IMR-90 (cell line): ENCODE measurements around the gene CLIC5. TPM values are rescaled to one million over a fixed set of nuclear protein-coding genes. Genes with fewer than 3 reads are reported as not detected.

ENCODE experiments used
- ATAC-seq: fragments of 200-7000 bp; cut with Tn5 transposase; 2 replicates; pipeline ENCODE4 v1.9.1; 2020; ENCODE audit warnings: low read depth, mild to moderate bottlenecking, moderate library complexity
- BruUV-seq: library from RNA; stranded (reverse); fragments of 400-500 nt; replicated peaks from 2 replicates; lab custom pipeline; 2021; lab: Mats Ljungman, UMichigan
- CTCF ChIA-PET: fragments of 300-600 bp; formaldehyde crosslinking; extraction: SDS; loops from one replicate; lab custom pipeline; 2021; ENCODE audit warnings: antibody characterized with exemption; lab: Yijun Ruan, JAX
- POLR2A ChIA-PET: fragments of 300-600 bp; sonication (Branson Sonifier 250); formaldehyde crosslinking; loops from one replicate; lab custom pipeline; 2022; ENCODE audit warnings: antibody characterized with exemption; ENCODE audit not compliant: unreplicated experiment; lab: Charles Lee
- DNase-seq: peaks from one replicate; pipeline ENCODE4 v3.0.0; 2013
- H2AFZ ChIP-seq: replicated peaks from 2 replicates; pipeline ENCODE3; 2013; ENCODE audit warnings: low read length, mild to moderate bottlenecking; ENCODE audit not compliant: poor library complexity
- H2AK5ac ChIP-seq: 2 replicates; pipeline ENCODE4 v1.6.1; 2013; ENCODE audit warnings: low read depth, low read length, inconsistent platforms
- H2AK9ac ChIP-seq: replicated peaks from 2 replicates; pipeline ENCODE3; 2013; ENCODE audit warnings: mild to moderate bottlenecking, low read depth, low read length, moderate library complexity; ENCODE audit not compliant: poor library complexity
- H2BK120ac ChIP-seq: 2 replicates; pipeline ENCODE4 v1.6.1; 2013; ENCODE audit warnings: low read depth, low read length, inconsistent platforms
- H2BK15ac ChIP-seq: 3 replicates; pipeline ENCODE4 v1.6.1; 2013; ENCODE audit warnings: low read depth, low read length, inconsistent platforms
- H2BK20ac ChIP-seq: 2 replicates; pipeline ENCODE4 v1.6.1; 2013; ENCODE audit warnings: low read depth, mild to moderate bottlenecking, inconsistent platforms, low read length, moderate library complexity
- H2BK5ac ChIP-seq: 2 replicates; pipeline ENCODE4 v1.6.1; 2013; ENCODE audit warnings: mild to moderate bottlenecking, low read depth, low read length, inconsistent platforms; ENCODE audit not compliant: poor library complexity, severe bottlenecking
- H3K14ac ChIP-seq: replicated peaks from 2 replicates; pipeline ENCODE4 v1.6.1; 2013; ENCODE audit warnings: low read depth, low read length, inconsistent platforms
- H3K18ac ChIP-seq: 2 replicates; pipeline ENCODE4 v1.6.1; 2013; ENCODE audit warnings: low read depth, low read length, control low read depth
- H3K23ac ChIP-seq: 2 replicates; pipeline ENCODE4 v1.6.1; 2013; ENCODE audit warnings: low read depth, low read length, inconsistent platforms
- H3K27ac ChIP-seq: 2 replicates; pipeline ENCODE4 v1.5.1; 2013; ENCODE audit warnings: mild to moderate bottlenecking, control low read depth, low read length; ENCODE audit not compliant: insufficient read depth
- H3K27me3 ChIP-seq: 2 replicates; pipeline ENCODE4 v1.6.1; 2013; ENCODE audit warnings: low read length; ENCODE audit not compliant: control insufficient read depth, insufficient read depth
- H3K36me3 ChIP-seq: 2 replicates; pipeline ENCODE4 v1.6.1; 2013; ENCODE audit warnings: low read length, mixed read lengths; ENCODE audit not compliant: control insufficient read depth, insufficient read depth
- H3K4ac ChIP-seq: 2 replicates; pipeline ENCODE4 v1.6.1; 2013; ENCODE audit warnings: low read depth, low read length, inconsistent platforms
- H3K4me1 ChIP-seq: 2 replicates; pipeline ENCODE4 v1.6.1; 2013; ENCODE audit warnings: low read length, mixed read lengths; ENCODE audit not compliant: control insufficient read depth, insufficient read depth
- H3K4me2 ChIP-seq: 2 replicates; pipeline ENCODE4 v1.6.1; 2013; ENCODE audit warnings: low read depth, mild to moderate bottlenecking, control low read depth, low read length, moderate library complexity
- H3K4me3 ChIP-seq: 2 replicates; pipeline ENCODE4 v1.5.1; 2013; ENCODE audit warnings: low read depth, mild to moderate bottlenecking, control low read depth, low read length, moderate library complexity; ENCODE audit not compliant: insufficient read depth
- H3K56ac ChIP-seq: 2 replicates; pipeline ENCODE4 v1.6.1; 2013; ENCODE audit warnings: low read length, inconsistent platforms; ENCODE audit not compliant: insufficient read depth; ENCODE audit errors: extremely low read depth
- H3K79me1 ChIP-seq, 2 experiments: 2 replicates each; pipeline ENCODE4 v1.6.1; 2013; ENCODE audit warnings: low read length in 2 of 2, inconsistent platforms in 1 of 2, low read depth in 1 of 2
- H3K9ac ChIP-seq: 2 replicates; pipeline ENCODE4 v1.6.1; 2013; ENCODE audit warnings: low read depth, low read length, control low read depth
- H3K9me1 ChIP-seq: 2 replicates; pipeline ENCODE4 v1.6.1; 2013; ENCODE audit warnings: low read length, inconsistent platforms; ENCODE audit not compliant: insufficient read depth
- H3K9me3 ChIP-seq: 2 replicates; pipeline ENCODE4 v1.6.1; 2013; ENCODE audit warnings: low read length; ENCODE audit not compliant: control insufficient read depth, insufficient read depth
- H4K20me1 ChIP-seq: 2 replicates; pipeline ENCODE4 v1.6.1; 2013; ENCODE audit warnings: low read length, inconsistent platforms; ENCODE audit not compliant: insufficient read depth
- H4K5ac ChIP-seq: 2 replicates; pipeline ENCODE4 v1.6.1; 2013; ENCODE audit warnings: mild to moderate bottlenecking, low read depth, low read length, control low read depth
- H4K8ac ChIP-seq, 2 experiments: 2 replicates each; pipeline ENCODE4 v1.6.1; 2013; ENCODE audit warnings: low read depth in 2 of 2, low read length in 2 of 2, control low read depth in 1 of 2, inconsistent platforms in 1 of 2
- H4K91ac ChIP-seq: 2 replicates; pipeline ENCODE4 v1.6.1; 2013; ENCODE audit warnings: low read depth, low read length, inconsistent platforms; ENCODE audit not compliant: insufficient read depth
- BHLHE40 ChIP-seq: fragments of 150-350 bp; IDR thresholded peaks from 2 replicates; pipeline ENCODE4 v1.6.1; 2016; ENCODE audit warnings: mild to moderate bottlenecking, low read depth, low read length
- CEBPB ChIP-seq: IDR thresholded peaks from 2 replicates; pipeline ENCODE4 v1.6.1; 2012; ENCODE audit warnings: low read depth, low read length, improper control_type of control experiment
- CHD1 ChIP-seq: IDR thresholded peaks from 2 replicates; pipeline ENCODE4 v1.6.1; 2012; ENCODE audit warnings: low read depth, low read length, improper control_type of control experiment
- MAFK ChIP-seq: IDR thresholded peaks from 2 replicates; pipeline ENCODE4 v1.6.1; 2012; ENCODE audit warnings: low read depth, low read length, improper control_type of control experiment
- POLR2A ChIP-seq: IDR thresholded peaks from 2 replicates; pipeline ENCODE4 v1.6.1; 2012; ENCODE audit warnings: mild to moderate bottlenecking, low read depth, low read length
- RAD21 ChIP-seq: IDR thresholded peaks from 2 replicates; pipeline ENCODE4 v1.6.1; 2012; ENCODE audit warnings: low read length, improper control_type of control experiment
- SMC3 ChIP-seq: fragments of 150-350 bp; IDR thresholded peaks from 2 replicates; pipeline ENCODE4 v1.6.1; 2016; ENCODE audit warnings: low read depth, mild to moderate bottlenecking, antibody characterized with exemption, low read length, moderate library complexity
- WGBS, 2 experiments: methylation state at CpG; one replicate each; pipeline versions ENCODE4 v1.1.5 to v1.1.7; 2013; ENCODE audit warnings: missing lambda C conversion rate in 2 of 2; ENCODE audit not compliant: insufficient read length in 1 of 2; ENCODE audit errors: extremely low coverage in 2 of 2; 5-methylcytosine and 5-hydroxymethylcytosine counted together
- dilution Hi-C: fragments of 300-500 bp; cut with HindIII; formaldehyde crosslinking; loops from one replicate; pipeline ENCODE4 v1.14.3; 2018; ENCODE audit warnings: low sequenced_read_pairs; ENCODE audit not compliant: unreplicated experiment
- in situ Hi-C: fragments of 300-500 bp; cut with MboI; formaldehyde crosslinking; loops from 3 replicates; pipeline ENCODE4 v1.14.3; 2019; ENCODE audit warnings: low sequenced_read_pairs, inconsistent platforms, mixed read lengths
- intact Hi-C: fragments of 100-400 bp; cut with micrococcal nuclease; formaldehyde crosslinking; loops from 2 replicates; pipeline ENCODE4 v1.10.0; 2022
- polyA plus RNA-seq, 3 experiments: library from polyadenylated mRNA; depleted of rRNA; stranded (reverse); fragments of >200 nt; gene quantifications; 2 replicates each; pipeline ENCODE4 v1.2.3, GENCODE V29; 2012; ENCODE audit warnings: low replicate concordance in 1 of 3
- total RNA-seq: library from RNA; depleted of rRNA; stranded (reverse); fragments of >200 nt; gene quantifications from 2 replicates; pipeline ENCODE4 v1.2.3, GENCODE V29; 2012
- TF ChIP-seq, protein P1 (sequence below): fragments of 150-350 bp; IDR thresholded peaks from 2 replicates; pipeline ENCODE4 v1.6.1; 2016; ENCODE audit warnings: low read depth, mild to moderate bottlenecking, low read length, moderate library complexity, borderline replicate concordance

The CLIC5 gene
- total and polyA plus RNA-seq, 2 of the 4 experiments (the other 2 are of a cell fraction), result not detected

GRCh38 chr6:46022106-46022948, 6.7 kb upstream of the CLIC5 start:
- ChIA-PET CTCF (no interaction called here), POLR2A (no interaction called here)
- intact Hi-C loops (no loop called here), dilution Hi-C loops (no loop called here), in situ Hi-C loops (no loop called here)
- Histone ChIP-seq H4K91ac (no peak overlapping the region), H3K9ac (no peak overlapping the region), H4K20me1 (no peaks in the 10 kb centered on the region), H2BK120ac (no peak overlapping the region), H3K4me1 (no peaks in the 10 kb centered on the region), H2AFZ (no peak overlapping the region), H3K4me2 (no peak overlapping the region), H3K4ac (no peak overlapping the region), H4K8ac (no peak overlapping the region), H2BK15ac (no peak overlapping the region), H3K23ac (no peak overlapping the region), H3K4me3 (no peak overlapping the region), H3K79me1 (no peaks in the 10 kb centered on the region), H2AK9ac (no peak overlapping the region), H2AK5ac (no peak overlapping the region), H3K9me1 (no peaks in the 10 kb centered on the region), H3K27me3 (no peaks in the 10 kb centered on the region; the same call in 1 of the 2 replicates), H4K5ac (no peak overlapping the region), H2BK20ac (no peak overlapping the region), H3K14ac (no peak overlapping the region), H3K56ac (no peak overlapping the region), H3K9me3 (no peaks in the 10 kb centered on the region), H3K27ac (no peak overlapping the region), H2BK5ac (no peak overlapping the region), H3K18ac (no peak overlapping the region), H3K36me3 (no peaks in the 10 kb centered on the region)
- DNase-seq, result no peak
- no peak for TF ChIP-seq RAD21
- TF ChIP-seq CEBPB, result no peak
- no peak for TF ChIP-seq MAFK
- no peak for TF ChIP-seq CHD1
- TF ChIP-seq BHLHE40, result no peak
- no peak for TF ChIP-seq POLR2A
- TF ChIP-seq, protein P1, sequence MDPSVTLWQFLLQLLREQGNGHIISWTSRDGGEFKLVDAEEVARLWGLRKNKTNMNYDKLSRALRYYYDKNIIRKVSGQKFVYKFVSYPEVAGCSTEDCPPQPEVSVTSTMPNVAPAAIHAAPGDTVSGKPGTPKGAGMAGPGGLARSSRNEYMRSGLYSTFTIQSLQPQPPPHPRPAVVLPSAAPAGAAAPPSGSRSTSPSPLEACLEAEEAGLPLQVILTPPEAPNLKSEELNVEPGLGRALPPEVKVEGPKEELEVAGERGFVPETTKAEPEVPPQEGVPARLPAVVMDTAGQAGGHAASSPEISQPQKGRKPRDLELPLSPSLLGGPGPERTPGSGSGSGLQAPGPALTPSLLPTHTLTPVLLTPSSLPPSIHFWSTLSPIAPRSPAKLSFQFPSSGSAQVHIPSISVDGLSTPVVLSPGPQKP, result no peak
- no peak for TF ChIP-seq SMC3
- no CpG with 5 or more reads among the region's 5 CpGs for WGBS, 2 experiments
- BruUV-seq, result no TSS peak
- no peak for ATAC-seq
